Esophagus muscularis mucosa (tissue), 4 donors: ENCODE measurements around the gene OR6C65.

ENCODE experiments used
- EP300 ChIP-seq: sonication (generic); formaldehyde crosslinking; IDR thresholded peaks from one replicate; pipeline ENCODE4 v1.6.1; 2017; ENCODE audit warnings: antibody characterized with exemption
- POLR2A ChIP-seq: fragments of 450-650 bp; IDR thresholded peaks from one replicate; pipeline ENCODE4 v1.6.1; 2017; ENCODE audit warnings: antibody characterized with exemption, moderate library complexity, mild to moderate bottlenecking, low read depth
- POLR2AphosphoS5 ChIP-seq, 2 donors: sonication (generic); formaldehyde crosslinking; IDR thresholded peaks; one replicate each; pipeline ENCODE4 v1.6.1; 2017; ENCODE audit warnings: antibody characterized with exemption in 2 of 2
- TF ChIP-seq, protein P1 (sequence below), 3 experiments: fragments of 200-600 bp in 2 of 3; fragments of 450-650 bp in 1 of 3; sonication (generic) in 2 of 3; IDR thresholded peaks; one replicate each; pipeline ENCODE4 v1.5.1; 2017 to 2019; ENCODE audit warnings: antibody characterized with exemption in 3 of 3, mild to moderate bottlenecking in 2 of 3, moderate library complexity in 1 of 3

DNA sequence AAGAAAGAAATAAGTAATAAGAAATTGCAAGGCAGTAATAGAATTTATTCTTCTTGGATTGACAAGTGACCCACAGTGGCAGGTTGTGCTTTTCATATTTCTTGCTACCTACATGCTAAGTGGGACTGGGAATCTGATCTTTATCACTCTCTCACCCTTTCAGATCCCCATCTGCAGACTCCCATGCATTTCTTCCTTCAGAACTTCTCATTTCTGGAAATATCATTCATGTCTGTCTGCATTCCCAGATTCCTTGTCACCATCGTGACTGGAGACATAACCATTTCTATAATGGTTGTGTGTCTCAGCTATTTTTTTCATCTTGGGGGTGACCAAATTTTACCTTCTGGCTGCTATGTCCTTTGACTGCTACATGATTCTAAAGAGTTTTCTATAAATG lies 4.0 kb upstream of the OR6C65 start:
- TF ChIP-seq POLR2A = no peak
- TF ChIP-seq, protein P1, sequence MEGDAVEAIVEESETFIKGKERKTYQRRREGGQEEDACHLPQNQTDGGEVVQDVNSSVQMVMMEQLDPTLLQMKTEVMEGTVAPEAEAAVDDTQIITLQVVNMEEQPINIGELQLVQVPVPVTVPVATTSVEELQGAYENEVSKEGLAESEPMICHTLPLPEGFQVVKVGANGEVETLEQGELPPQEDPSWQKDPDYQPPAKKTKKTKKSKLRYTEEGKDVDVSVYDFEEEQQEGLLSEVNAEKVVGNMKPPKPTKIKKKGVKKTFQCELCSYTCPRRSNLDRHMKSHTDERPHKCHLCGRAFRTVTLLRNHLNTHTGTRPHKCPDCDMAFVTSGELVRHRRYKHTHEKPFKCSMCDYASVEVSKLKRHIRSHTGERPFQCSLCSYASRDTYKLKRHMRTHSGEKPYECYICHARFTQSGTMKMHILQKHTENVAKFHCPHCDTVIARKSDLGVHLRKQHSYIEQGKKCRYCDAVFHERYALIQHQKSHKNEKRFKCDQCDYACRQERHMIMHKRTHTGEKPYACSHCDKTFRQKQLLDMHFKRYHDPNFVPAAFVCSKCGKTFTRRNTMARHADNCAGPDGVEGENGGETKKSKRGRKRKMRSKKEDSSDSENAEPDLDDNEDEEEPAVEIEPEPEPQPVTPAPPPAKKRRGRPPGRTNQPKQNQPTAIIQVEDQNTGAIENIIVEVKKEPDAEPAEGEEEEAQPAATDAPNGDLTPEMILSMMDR (IDR thresholded peaks at IDR 0.05) = no peak
- TF ChIP-seq EP300 = no peak
- no peak for TF ChIP-seq POLR2AphosphoS5 (IDR thresholded peaks at IDR 0.05)
